Hepatocyte (in vitro differentiated cells): ENCODE data around the gene ATP6V1B1. TPM values are rescaled to one million over a fixed set of nuclear protein-coding genes. Genes with fewer than 3 reads are reported as not detected.

ENCODE experiments used
- DNase-seq: peaks from one replicate; pipeline ENCODE4 v3.0.0-alpha.2; 2016; ENCODE audit warnings: low spot score
- H2AFZ ChIP-seq: fragments of 200-600 bp; sonication (generic); 2 replicates; pipeline ENCODE4 v1.6.0; 2016; ENCODE audit warnings: antibody characterized with exemption, mild to moderate bottlenecking
- H3K27ac ChIP-seq: fragments of 200-600 bp; sonication (generic); 2 replicates; pipeline ENCODE4 v1.5.1; 2016; ENCODE audit warnings: mild to moderate bottlenecking
- H3K27me3 ChIP-seq: fragments of 200-600 bp; sonication (generic); 2 replicates; pipeline ENCODE4 v1.6.1; 2016
- H3K36me3 ChIP-seq: fragments of 200-600 bp; sonication (generic); replicated peaks from 2 replicates; pipeline ENCODE4 v1.5.1; 2016; ENCODE audit warnings: low read depth; ENCODE audit not compliant: insufficient read depth
- H3K4me1 ChIP-seq: fragments of 200-600 bp; sonication (generic); 2 replicates; pipeline ENCODE4 v1.5.1; 2016; ENCODE audit warnings: mild to moderate bottlenecking, moderate library complexity; ENCODE audit not compliant: insufficient read depth
- H3K4me2 ChIP-seq: fragments of 200-600 bp; sonication (generic); 2 replicates; pipeline ENCODE4 v1.6.0; 2016
- H3K4me3 ChIP-seq: fragments of 200-600 bp; sonication (generic); 2 replicates; pipeline ENCODE4 v1.5.1; 2016; ENCODE audit warnings: mild to moderate bottlenecking
- H3K79me2 ChIP-seq: fragments of 200-600 bp; sonication (generic); 2 replicates; pipeline ENCODE4 v1.6.0; 2017; ENCODE audit warnings: mild to moderate bottlenecking
- H3K9me2 ChIP-seq: fragments of 200-600 bp; sonication (generic); replicated peaks from 2 replicates; pipeline ENCODE4 v1.6.0; 2017; ENCODE audit warnings: mild to moderate bottlenecking; ENCODE audit not compliant: insufficient read depth
- H3K9me3 ChIP-seq: fragments of 200-600 bp; sonication (generic); 2 replicates; pipeline ENCODE4 v1.5.1; 2016; ENCODE audit warnings: low read depth, mild to moderate bottlenecking
- H4K20me1 ChIP-seq: fragments of 200-600 bp; sonication (generic); 2 replicates; pipeline ENCODE4 v1.6.0; 2016; ENCODE audit warnings: mild to moderate bottlenecking; ENCODE audit not compliant: insufficient read depth, poor library complexity, severe bottlenecking
- CTCF ChIP-seq: fragments of 200-600 bp; sonication (generic); IDR thresholded peaks from 2 replicates; pipeline ENCODE4 v1.5.1; 2016; ENCODE audit warnings: antibody characterized with exemption, mild to moderate bottlenecking; ENCODE audit not compliant: poor library complexity
- EZH2 ChIP-seq: fragments of 200-600 bp; sonication (generic); IDR thresholded peaks from 2 replicates; pipeline ENCODE4 v1.6.1; 2016; ENCODE audit warnings: antibody characterized with exemption, mild to moderate bottlenecking, borderline replicate concordance
- EZH2phosphoT487 ChIP-seq: fragments of 200-600 bp; sonication (generic); IDR thresholded peaks from one replicate; pipeline ENCODE4 v1.6.1; 2018; ENCODE audit warnings: antibody characterized with exemption, mild to moderate bottlenecking, low read depth, moderate library complexity; ENCODE audit not compliant: unreplicated experiment, severe bottlenecking
- WGBS: methylation state at CpG from one replicate; pipeline ENCODE4 v1.1.6; 2016; ENCODE audit warnings: low lambda C conversion rate; ENCODE audit errors: missing lambda C conversion rate; 5-methylcytosine and 5-hydroxymethylcytosine counted together
- polyA plus RNA-seq: library from polyadenylated mRNA; unstranded; fragments of >200 nt; fragmentation: Nextera tagmentation; extraction: Ambion mirVana; gene quantifications from 2 replicates; pipeline ENCODE4 v1.2.1, GENCODE V29; 2016
- total RNA-seq: library from RNA; depleted of rRNA; stranded (reverse); fragments of >200 nt; gene quantifications from 2 replicates; pipeline ENCODE4 v1.2.3, GENCODE V29; 2014

Gene ATP6V1B1
- total and polyA plus RNA-seq, 2 experiments from 2014 or later: 1.7 to 2.9 TPM

GRCh38 chr2:70906439-70907005 is 29.2 kb upstream of the ATP6V1B1 start:
- H3K27me3 ChIP-seq: peaks cover 100% of the 10 kb centered on the region
- H3K9me2 ChIP-seq: no peaks in the 10 kb centered on the region
- H4K20me1 ChIP-seq: no peaks in the 10 kb centered on the region
- WGBS: 23% methylated on average over 16 of the region's 16 CpGs
- no peak for TF ChIP-seq EZH2
- TF ChIP-seq EZH2phosphoT487: peak; percentile 28
- no peak overlapping the region for H3K4me3 ChIP-seq
- no peak overlapping the region for H3K27ac ChIP-seq
- H3K36me3 ChIP-seq: no peaks in the 10 kb centered on the region
- peak; percentile 3 for DNase-seq
- no peaks in the 10 kb centered on the region for H3K79me2 ChIP-seq
- peak overlapping the region; percentile 74 for H3K4me2 ChIP-seq
- no peaks in the 10 kb centered on the region for H3K9me3 ChIP-seq
- peaks cover 8% of the 10 kb centered on the region for H3K4me1 ChIP-seq
- no peak overlapping the region for H2AFZ ChIP-seq

- H3K27me3 ChIP-seq: peaks cover 100% of the 10 kb centered on the region
- peak; percentile 9 for DNase-seq
- H3K9me3 ChIP-seq: no peaks in the 10 kb centered on the region
- no peaks in the 10 kb centered on the region for H3K36me3 ChIP-seq
- no peak for TF ChIP-seq CTCF
- peak; percentile 54 for TF ChIP-seq EZH2phosphoT487
- TF ChIP-seq EZH2: peak; percentile 99
- no peaks in the 10 kb centered on the region for H3K9me2 ChIP-seq
- peaks cover 5% of the 10 kb centered on the region for H3K4me1 ChIP-seq
- no peaks in the 10 kb centered on the region for H3K79me2 ChIP-seq
- H3K4me3 ChIP-seq: no peak overlapping the region
- H3K4me2 ChIP-seq: peak overlapping the region; percentile 74
- H4K20me1 ChIP-seq: no peaks in the 10 kb centered on the region
- H2AFZ ChIP-seq: peak overlapping the region; percentile 28
- H3K27ac ChIP-seq: no peak overlapping the region
- 8% methylated on average over 40 of the region's 40 CpGs for WGBS
Measured at GRCh38 chr2:70907130-70908057, 28.3 kb upstream of the ATP6V1B1 start.

DNA sequence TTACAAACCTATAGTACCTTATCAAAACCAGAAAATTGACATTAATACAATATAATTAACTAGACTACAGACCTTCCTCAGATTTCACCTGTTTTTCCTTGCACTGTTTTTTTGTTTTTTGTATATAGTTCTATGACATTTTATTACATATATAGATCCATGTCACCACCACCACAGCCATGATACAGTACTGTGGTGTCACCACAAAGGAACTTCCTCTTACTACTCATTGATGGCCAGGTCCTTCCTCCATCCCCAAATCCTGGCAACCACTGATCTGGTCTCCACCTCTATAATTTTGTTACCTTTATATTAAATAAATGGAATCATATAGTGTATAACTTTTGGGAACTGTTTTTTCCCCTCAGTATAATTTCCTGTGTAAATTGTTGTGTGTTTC is 19.4 kb upstream of the ATP6V1B1 start:
- no peaks in the 10 kb centered on the region for H3K9me2 ChIP-seq
- no peak overlapping the region for H3K27ac ChIP-seq
- H2AFZ ChIP-seq: no peak overlapping the region
- H3K9me3 ChIP-seq: no peaks in the 10 kb centered on the region
- no peaks in the 10 kb centered on the region for H3K4me1 ChIP-seq
- H3K4me2 ChIP-seq: no peak overlapping the region
- no peak for DNase-seq
- no peaks in the 10 kb centered on the region for H3K36me3 ChIP-seq
- no peaks in the 10 kb centered on the region for H4K20me1 ChIP-seq
- H3K27me3 ChIP-seq: peaks cover 43% of the 10 kb centered on the region
- H3K4me3 ChIP-seq: no peak overlapping the region
- TF ChIP-seq EZH2phosphoT487: no peak
- no peak for TF ChIP-seq CTCF
- TF ChIP-seq EZH2: no peak
- H3K79me2 ChIP-seq: no peaks in the 10 kb centered on the region

- no peak overlapping the region for H2AFZ ChIP-seq
- H3K27me3 ChIP-seq: peaks cover 26% of the 10 kb centered on the region
- no peak for TF ChIP-seq CTCF
- TF ChIP-seq EZH2phosphoT487: no peak
- no peak for TF ChIP-seq EZH2
- 64% methylated on average over 2 of the region's 2 CpGs for WGBS
- no peak for DNase-seq
- H3K9me2 ChIP-seq: no peaks in the 10 kb centered on the region
- H3K4me1 ChIP-seq: no peaks in the 10 kb centered on the region
- no peak overlapping the region for H3K4me2 ChIP-seq
- H3K36me3 ChIP-seq: no peaks in the 10 kb centered on the region
- no peaks in the 10 kb centered on the region for H3K9me3 ChIP-seq
- no peak overlapping the region for H3K27ac ChIP-seq
- no peaks in the 10 kb centered on the region for H4K20me1 ChIP-seq
- no peak overlapping the region for H3K4me3 ChIP-seq
- H3K79me2 ChIP-seq: no peaks in the 10 kb centered on the region
Measured at GRCh38 chr2:70918016-70918415, 17.7 kb upstream of the ATP6V1B1 start.
